Amygdala (tissue), 56 donors: ENCODE results near the gene GBGT1.

Experiments
- DNase-seq, 56 donors: peaks; one replicate each; lab custom pipeline; 2025; lab: John Stamatoyannopoulos, UW

GBGT1 gene

DNA sequence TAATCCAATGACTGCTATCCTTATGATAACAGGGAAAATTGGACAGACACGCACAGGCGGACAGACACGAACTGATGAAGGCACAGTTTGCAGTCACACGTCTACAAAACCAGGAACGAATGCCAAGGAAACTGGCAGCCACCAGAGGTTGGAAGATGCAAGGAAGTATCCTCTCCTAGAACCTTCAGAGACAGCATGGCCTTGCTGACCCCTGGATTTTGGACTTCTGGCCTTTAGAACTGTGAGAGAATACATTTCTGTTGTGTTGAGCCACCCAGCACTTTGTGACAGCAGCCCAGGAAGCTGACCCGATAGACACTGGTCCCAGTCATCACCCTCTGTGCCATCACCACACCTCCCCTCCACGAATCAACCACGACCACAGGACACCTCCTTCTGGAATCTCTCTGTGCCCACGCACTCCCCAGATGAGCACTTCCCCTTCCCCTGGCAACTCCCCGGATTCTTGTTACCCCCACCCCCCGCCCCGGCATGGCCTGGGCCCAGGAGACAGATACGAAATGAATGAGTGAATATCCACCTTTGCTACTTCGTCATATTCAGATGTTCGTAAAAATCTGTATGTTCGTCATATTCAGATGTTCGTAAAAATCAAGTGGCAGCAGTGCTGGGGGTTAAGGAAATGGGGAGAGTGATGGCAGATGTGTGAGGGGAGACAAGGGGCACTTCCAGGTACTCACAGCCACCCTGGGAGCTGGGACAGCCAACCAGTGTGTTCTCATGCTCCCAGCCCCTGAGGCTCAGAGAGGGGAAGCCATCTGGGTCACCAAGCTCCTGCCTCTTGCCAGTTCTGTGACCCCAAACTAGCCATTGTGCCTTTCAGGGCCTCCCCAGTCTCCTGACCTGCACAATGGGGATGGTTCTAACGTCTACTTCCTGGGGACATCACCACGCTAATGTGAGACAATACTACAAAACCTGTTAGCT, 18.5 kb downstream of the GBGT1 start:
- peak in 3 of 56 donors; percentile 25 to 32 (median 31) for DNase-seq

DNA sequence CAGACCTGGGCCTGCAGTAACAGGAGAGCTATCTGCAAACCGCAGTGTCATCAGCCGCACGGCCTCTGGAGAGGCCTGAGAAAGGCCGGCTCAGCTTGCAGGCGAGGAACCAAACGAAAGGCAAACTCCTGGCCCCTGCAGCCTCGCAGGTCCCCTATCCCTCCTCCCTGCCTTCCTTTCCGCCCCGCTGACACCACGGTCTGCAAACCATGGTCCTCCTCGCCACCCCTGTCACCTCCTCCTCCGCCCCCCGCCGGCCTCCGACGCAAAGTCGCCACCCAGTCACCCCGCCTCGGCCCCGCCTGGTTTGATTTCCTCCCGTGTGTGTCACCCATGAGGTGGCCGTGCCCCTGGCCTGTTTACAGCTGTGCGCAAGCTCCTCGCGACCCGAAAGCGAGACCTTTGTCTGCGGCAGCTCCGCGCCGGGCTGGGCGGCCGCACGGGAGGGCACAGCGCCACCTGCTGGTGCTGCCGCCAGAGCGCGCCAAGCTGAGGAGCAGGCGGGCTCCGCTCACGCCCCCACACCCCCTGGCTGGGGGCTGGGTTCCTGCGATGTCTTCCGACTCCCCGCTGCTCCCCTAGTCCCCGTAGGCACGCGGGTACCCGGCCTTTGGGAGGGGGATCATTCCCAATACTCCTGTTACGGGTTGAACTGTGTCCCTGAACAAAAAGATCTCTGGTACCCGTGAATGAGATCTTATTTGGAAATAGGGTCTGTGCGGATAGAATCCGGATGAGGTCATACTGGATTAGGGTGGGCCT, 19.4 kb downstream of the GBGT1 start:
- DNase-seq = peak in 45 of 56 donors; percentile 28 to 86 (median 68)

GRCh38 chr9:133143639-133144141, 20.0 kb downstream of the GBGT1 start:
- no peak for DNase-seq

DNA sequence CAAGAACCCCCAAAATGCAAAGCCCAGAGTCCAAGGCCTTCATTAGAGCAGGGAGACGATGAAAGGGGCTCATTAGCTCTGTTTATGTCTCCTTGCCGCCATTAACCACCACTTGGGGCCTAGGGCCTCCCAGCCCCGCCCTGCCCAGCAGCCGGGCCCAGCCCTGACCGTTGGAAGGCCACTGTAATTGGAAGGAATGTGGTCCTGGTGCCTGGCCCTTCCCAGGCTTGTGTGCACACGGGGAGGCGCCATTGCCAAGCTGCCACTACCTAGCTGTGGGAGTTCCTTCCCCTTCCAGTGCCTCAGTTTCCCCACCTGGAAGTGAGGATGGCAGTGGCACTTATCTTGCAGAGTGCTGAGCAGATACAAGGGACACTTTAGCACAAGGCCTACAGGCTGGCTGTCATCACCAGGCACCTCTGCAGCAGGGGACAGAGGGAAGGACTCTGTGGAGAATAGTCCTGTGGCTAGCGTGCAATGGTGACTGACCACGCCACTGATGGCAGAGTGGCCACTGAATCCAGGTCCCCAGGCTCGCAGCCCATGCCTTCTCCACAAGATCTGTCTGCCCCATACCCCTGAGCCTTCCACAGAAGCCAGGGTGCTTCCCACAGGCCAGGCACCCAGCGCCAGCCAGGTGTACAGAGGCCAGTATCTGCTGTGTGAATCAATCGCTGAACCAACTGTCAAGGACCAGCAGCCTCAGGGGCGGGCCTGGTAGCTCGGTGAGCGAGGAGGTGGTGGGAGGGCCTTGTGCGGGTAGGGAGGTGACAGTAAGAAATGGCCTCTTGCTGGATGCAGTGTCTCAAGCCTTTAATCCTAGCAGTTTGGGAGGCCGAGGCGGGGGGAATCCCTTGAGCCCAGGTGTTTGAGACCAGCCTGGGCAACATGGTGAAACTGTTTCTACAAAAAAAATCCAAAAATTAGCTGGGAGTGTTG, 20.8 kb downstream of the GBGT1 start:
- DNase-seq = no peak

GRCh38 chr9:133141833-133142595, 21.7 kb downstream of the GBGT1 start:
- DNase-seq = peak in 11 of 56 donors; percentile 20 to 76 (median 41)

DNA sequence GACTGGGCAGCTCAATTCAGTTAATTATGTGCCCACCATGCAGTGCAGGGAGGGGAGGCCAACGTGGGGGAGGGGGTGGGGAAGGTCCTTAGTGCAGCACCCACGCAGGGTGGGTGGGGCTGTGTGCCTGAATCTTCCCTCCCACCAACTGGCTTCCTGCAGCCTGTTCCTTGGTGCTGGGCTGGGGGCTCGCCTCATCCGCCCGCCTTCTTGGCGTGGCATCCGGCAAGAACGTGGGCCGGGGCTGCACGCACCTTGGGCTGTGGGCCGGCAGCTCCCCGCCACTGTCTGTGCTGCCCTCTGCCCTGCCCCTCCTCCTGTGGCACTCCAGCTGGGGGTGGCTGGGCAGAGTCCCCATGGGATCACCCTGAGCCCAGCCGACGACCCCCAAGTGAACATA, 23.1 kb downstream of the GBGT1 start:
- no peak for DNase-seq

DNA sequence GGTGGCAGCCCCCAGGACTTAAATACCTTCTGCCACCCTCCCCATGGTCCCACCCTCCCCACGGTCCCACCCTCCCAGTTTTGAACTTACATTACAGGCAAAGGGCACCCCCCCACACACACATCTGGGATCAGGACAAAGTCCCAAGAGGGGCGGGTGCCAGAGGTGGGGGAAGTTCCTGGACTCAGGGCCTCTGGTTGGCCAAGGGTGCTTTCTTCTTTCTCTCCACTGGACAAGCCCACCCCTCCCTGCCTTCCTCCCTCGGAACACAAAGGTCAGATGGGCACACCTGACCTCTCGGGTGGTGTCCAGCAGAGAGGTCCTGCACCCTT, 23.6 kb downstream of the GBGT1 start:
- no peak for DNase-seq

- peak in 10 of 56 donors; percentile 31 to 66 (median 41) for DNase-seq
These were observed 24.2 kb downstream of the GBGT1 start for GRCh38 chr9:133139246-133140173.

- DNase-seq = peak; percentile 43 to 95 (median 85)
These were observed 26.1 kb downstream of the GBGT1 start for GRCh38 chr9:133137451-133138231.

DNA sequence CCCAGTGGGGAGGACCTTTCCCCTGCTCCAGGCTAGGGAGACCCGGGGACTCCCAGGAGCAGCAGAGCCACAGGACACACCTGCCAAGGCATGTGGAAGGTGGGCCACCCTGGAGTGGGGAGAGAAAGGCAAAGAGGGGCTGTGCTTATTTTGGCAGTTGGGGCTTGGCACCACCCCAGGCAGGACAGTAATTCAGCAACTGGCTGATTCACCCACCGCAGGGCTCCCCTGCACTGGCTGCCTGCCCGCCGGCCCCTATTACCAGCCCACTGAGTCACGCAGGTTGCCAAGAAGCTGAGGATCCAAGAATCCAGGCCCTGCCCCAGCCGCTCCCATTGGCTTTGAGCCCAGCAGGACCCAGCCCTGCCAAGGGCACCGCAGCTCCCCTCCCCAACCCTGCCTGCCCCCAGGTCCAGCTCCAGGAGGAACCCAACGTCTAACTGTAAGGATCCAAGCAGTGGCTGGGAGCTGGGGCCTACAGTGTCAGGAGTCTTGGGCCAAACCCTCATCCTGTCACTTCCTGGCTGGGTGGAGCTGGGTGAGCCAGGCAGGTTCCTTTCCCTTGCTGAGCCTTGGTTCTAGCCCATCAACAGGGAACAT, 28.5 kb downstream of the GBGT1 start:
- peak in 25 of 56 donors; percentile 24 to 92 (median 45) for DNase-seq

DNA sequence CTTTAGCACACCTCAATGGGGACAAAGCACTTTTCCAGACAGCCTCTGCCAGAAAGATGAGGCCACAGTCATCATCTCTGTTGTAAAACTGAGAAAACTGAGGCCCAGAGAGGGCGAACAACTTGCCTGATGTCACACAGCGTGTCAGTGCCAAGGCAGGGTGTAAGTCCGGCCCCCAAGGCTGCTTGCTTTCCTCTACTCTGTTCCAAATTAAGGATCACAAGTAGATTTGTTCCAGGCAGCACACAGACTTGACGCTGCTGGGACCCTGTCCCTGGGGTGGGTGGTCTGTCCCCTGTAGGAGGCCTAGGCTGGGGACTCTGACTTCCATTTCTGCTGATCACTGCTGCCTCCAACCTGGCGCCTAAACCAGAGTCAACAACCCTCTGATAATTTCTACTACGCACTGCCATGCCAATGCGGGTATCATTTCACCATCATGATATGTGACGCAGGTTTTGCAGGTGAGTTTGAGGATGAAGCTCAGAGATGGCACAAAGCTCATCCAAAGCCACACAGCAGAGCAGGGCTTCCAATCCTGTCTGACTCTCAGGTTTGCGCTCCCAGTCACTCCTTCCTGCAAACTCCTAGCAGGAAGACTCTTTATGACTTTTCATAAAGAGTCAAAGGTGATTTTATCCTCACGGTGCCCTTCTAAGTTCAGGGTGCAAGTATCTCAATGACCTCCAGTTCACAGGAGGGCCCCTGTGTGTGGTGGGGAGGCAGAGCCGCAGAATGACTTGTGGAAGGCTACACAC, 29.1 kb downstream of the GBGT1 start:
- no peak for DNase-seq

- DNase-seq = peak in 50 of 56 donors; percentile 41 to 87 (median 72)
These were observed 29.9 kb downstream of the GBGT1 start for GRCh38 chr9:133133681-133134387.

GRCh38 chr9:133132174-133132573, 31.5 kb downstream of the GBGT1 start:
- DNase-seq = peak in 16 of 56 donors; percentile 19 to 60 (median 42)

GRCh38 chr9:133131506-133131905, 32.2 kb downstream of the GBGT1 start:
- DNase-seq = no peak

GRCh38 chr9:133130685-133131244, 32.9 kb downstream of the GBGT1 start:
- no peak for DNase-seq
